Subcutaneous adipose tissue (tissue), 4 donors: Measurements from ENCODE around the gene RGL1. TPM values are rescaled to one million over a fixed set of nuclear protein-coding genes. Genes with fewer than 3 reads are reported as not detected.

Experiments
- CTCF ChIP-seq: fragments of 450-650 bp; IDR thresholded peaks from one replicate; pipeline ENCODE4 v1.5.1; 2016; ENCODE audit warnings: low read depth, mild to moderate bottlenecking, control low read depth, antibody characterized with exemption, moderate library complexity
- total RNA-seq, 4 donors: library from RNA; depleted of rRNA; stranded (reverse); fragments of >200 nt; gene quantifications; one replicate each; pipeline ENCODE4 v1.1.0, GENCODE V29; 2016

RGL1 gene
- total RNA-seq, 4 donors from 2014 or later = 41.8 to 81.8 (median 59.0) TPM

GRCh38 chr1:183918589-183918988, 113.7 kb downstream of the RGL1 start:
- no peak for TF ChIP-seq CTCF

- no peak for TF ChIP-seq CTCF
Observed at GRCh38 chr1:183920651-183921050, 115.7 kb downstream of the RGL1 start.

GRCh38 chr1:183922197-183922596, 117.3 kb downstream of the RGL1 start:
- no peak for TF ChIP-seq CTCF

- TF ChIP-seq CTCF = no peak
Observed at GRCh38 chr1:183925947-183926346, 121.0 kb downstream of the RGL1 start.

- no peak for TF ChIP-seq CTCF
Observed at GRCh38 chr1:183926983-183927382, 122.1 kb downstream of the RGL1 start.

GRCh38 chr1:183931646-183932271, 126.8 kb downstream of the RGL1 start:
- TF ChIP-seq CTCF = no peak

- no peak for TF ChIP-seq CTCF
Observed at GRCh38 chr1:183932412-183932811, 127.5 kb downstream of the RGL1 start.
